Erythroblast (primary cell): ENCODE measurements around the gene RNF144A.
"Not testable (repeated sequence)": the region's sequence is repeated elsewhere in the genome, so short reads cannot be mapped to it uniquely, and the experiment has no call there.

Experiments
- GATA1 ChIP-seq: IDR thresholded peaks from 2 replicates; pipeline ENCODE4 v1.6.1; 2011; ENCODE audit warnings: low read depth, mild to moderate bottlenecking, control low read depth, low read length, moderate library complexity
- POLR2A ChIP-seq: IDR thresholded peaks from 2 replicates; pipeline ENCODE4 v1.6.1; 2011; ENCODE audit warnings: mild to moderate bottlenecking, low read length

- TF ChIP-seq POLR2A, GATA1: not testable (repeated sequence)
These were observed 14.6 kb upstream of the RNF144A start for GRCh38 chr2:6902581-6902980.
